Hematopoietic multipotent progenitor cell treated with erythropoietin and hydrocortisone succinate and interleukin-3 and kit ligand, for 8 days (in vitro differentiated cells): ENCODE measurements around the gene NOL9.

ENCODE experiments used
- DNase-seq: peaks from one replicate; pipeline ENCODE4 v3.0.0-alpha.2; 2015

Gene NOL9

GRCh38 chr1:6486433-6487011 lies 67.8 kb downstream of the NOL9 start:
- peak; percentile 83 for DNase-seq

GRCh38 chr1:6485168-6486101 lies 68.9 kb downstream of the NOL9 start:
- DNase-seq = no peak

GRCh38 chr1:6484826-6485167 lies 69.5 kb downstream of the NOL9 start:
- DNase-seq = no peak

- no peak for DNase-seq
Observed at GRCh38 chr1:6483761-6484117, 70.6 kb downstream of the NOL9 start.

- no peak for DNase-seq
Observed at GRCh38 chr1:6483017-6483760, 71.1 kb downstream of the NOL9 start.

GRCh38 chr1:6481820-6482219 lies 72.5 kb downstream of the NOL9 start:
- DNase-seq = no peak

- no peak for DNase-seq
Observed at GRCh38 chr1:6477039-6477820, 77.1 kb downstream of the NOL9 start.

GRCh38 chr1:6476483-6476882 lies 77.8 kb downstream of the NOL9 start:
- no peak for DNase-seq

GRCh38 chr1:6475381-6476133 lies 78.8 kb downstream of the NOL9 start:
- peak; percentile 39 for DNase-seq

- no peak for DNase-seq
Observed at GRCh38 chr1:6474815-6475282, 79.5 kb downstream of the NOL9 start.

- no peak for DNase-seq
Observed at GRCh38 chr1:6473974-6474814, 80.1 kb downstream of the NOL9 start.

- no peak for DNase-seq
Observed at GRCh38 chr1:6473156-6473555, 81.2 kb downstream of the NOL9 start.

GRCh38 chr1:6472391-6472790 lies 81.9 kb downstream of the NOL9 start:
- no peak for DNase-seq

GRCh38 chr1:6471970-6472368 lies 82.3 kb downstream of the NOL9 start:
- no peak for DNase-seq
